RPMI8226 (cell line): ENCODE measurements around the gene ASCC3.
A peak's percentile ranks its signal among the peaks of the same experiment; 100 is the strongest.

Experiments
- DNase-seq: peaks from one replicate; pipeline ENCODE4 v3.0.0-alpha.2; 2015

ASCC3 gene

DNA sequence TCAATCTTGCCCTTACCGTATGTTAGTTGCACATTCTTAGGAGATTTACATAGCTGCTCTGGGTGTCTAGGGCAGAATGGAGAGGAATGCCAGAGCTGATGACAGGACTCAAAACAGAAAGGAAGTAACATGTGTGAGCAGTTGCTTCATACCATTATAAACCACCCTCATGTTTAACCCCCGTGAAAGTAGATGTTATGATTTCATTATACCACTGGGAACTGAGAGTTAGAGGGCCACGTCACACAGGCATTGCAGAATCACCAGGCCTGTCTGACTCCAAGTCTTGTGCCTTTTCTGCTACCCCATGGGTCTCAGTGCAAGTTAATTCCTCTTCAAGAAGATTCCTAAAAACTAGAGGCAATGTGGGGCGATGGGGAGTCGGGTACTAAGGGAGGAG lies 392.9 kb downstream of the ASCC3 start:
- no peak for DNase-seq

DNA sequence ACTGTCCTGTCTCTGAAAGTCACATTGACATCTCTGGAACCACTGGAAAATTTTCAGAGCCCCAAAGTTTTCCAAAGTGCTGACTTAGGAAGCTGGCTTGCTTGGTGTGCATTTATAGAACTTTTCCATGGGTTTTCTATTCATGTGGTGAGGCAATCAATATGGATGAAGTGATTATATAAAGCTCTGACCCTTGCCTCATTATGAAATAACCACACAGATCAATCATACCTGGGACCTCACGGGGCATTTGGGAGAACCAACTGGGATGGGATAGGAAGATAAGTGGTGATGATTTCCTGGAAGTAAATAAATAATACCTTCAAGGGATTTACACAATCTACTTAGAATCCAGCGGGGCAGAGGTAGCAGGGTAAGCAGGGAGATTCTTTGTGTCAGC lies 393.5 kb downstream of the ASCC3 start:
- DNase-seq = no peak

DNA sequence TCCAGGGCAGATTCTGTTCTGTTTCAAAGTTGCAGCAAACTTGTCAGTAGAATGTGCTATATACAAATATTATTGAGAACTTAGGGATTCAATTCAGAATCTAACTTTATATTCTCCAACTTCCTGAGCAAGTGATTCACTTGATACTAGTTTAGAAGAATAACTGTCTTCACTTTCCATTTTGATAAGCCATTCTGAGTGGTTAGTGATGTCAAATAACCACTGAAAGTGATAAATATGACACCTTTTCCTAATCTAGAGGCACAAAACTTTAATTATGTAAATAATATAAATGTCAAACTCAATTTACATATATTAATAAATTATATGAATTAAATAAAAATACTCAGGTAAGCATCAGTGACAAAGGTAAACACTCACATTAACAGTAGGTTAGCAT lies 395.9 kb downstream of the ASCC3 start:
- no peak for DNase-seq

DNA sequence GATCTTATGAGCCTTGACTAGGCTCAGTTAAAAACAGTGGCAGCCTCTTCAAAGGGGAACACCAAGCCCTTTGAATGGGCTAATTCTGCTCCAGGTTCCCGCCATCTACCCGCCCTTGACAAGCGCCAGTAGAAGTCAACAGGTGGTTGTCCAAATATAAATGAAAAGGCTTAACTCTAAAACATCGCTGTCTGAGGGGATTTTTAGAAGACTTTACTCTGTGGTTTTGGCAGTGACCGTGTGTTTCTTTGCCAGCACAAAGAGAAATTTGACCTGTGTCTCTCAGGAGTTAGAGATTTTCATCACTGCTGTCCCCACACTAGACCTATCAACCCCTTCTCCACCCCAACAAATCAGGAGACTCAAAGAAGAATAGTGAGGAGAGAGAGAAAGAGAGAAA lies 396.7 kb downstream of the ASCC3 start:
- DNase-seq = no peak

DNA sequence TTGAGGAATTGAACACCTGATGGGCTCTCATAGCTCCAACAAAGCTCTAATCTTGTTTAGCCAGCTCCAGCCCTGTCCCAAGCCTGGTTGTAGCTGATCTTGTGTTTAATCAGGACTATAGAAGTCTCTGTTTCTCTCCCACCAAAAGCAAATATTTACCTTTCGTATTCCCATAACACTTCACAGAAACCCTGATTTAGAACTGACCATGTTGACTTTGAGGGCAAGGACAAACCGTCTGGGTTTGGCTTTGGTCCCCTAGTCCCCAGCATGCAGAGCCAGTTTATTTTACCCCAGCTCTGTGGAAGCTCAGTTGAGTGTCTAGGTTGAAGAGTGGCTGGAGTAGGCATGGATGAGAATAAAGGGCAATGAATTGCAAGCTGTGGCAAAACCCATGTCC lies 398.4 kb downstream of the ASCC3 start:
- DNase-seq = no peak

DNA sequence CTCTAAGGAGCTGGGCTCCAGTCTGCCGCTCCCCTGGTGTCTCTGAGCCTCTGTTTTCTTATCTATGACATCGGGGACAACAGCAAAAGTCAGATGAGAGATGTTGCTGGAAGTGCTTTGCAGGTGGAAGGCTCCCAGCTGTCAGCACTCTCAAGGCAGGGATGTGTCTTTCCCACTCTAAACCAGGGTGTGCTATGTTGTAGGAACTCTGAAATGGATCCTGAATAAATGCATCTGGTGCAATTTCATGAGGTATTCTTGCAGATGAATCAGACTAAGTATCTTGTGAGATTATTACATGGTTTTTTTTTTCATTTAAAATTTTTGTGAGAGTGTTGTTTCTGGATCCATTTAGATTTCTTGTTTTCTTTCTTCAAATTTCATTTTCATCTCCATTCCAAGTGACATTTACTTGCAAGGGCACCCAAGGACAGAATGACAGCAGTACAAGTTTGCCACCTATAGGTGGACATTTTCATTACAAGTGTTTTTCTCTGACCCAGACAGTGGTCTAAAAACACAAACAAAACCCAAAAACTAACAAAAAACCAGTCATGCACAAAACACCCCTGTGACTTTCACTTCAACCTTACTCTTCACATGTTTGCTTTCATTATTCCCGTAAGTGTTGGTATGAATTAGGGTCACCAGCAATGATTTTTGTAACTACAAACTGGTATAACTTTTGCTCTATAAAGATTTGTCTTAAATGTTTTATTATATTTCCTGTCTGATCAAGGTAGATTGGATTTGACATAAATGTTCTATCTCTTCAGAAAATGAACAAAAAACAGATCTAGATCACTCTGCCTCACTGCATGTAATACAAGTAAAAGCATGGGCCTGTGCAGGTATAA lies 401.7 kb downstream of the ASCC3 start:
- peak; percentile 20 for DNase-seq

DNA sequence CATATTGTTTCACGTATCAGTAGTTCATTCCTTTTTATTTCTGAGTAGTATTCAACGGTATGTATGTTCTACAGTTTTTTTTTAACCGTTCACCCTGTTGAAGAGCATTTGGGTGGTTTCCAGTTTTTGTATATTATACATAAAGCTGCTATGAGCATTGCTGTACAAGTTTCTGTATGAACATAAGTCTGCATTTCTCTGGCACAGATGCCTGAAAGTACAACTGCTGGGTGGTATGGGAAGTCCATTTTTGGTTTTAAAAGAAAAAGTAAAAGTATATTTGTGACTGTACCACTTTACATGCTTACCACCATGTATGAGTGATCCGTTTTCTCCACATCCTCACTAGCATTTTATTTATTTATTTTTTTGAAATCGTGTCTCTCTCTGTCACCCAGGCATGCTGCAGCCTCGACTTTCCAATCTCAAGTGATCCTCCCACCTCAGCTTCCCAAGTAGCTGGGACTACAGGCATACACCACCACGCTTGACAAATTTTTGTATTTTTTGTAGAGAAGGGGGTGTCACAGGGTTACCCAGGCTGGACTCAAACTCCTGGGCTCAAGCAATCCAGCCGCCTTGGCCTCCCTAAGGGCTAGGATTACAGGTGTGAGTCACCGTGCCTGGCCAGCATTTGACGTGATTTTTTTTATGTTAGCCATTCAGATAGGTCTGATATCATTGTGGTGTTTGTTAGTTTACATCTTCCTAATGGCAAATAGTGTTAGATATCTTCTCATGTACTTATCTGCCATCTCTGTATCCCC lies 405.4 kb downstream of the ASCC3 start:
- DNase-seq = no peak

DNA sequence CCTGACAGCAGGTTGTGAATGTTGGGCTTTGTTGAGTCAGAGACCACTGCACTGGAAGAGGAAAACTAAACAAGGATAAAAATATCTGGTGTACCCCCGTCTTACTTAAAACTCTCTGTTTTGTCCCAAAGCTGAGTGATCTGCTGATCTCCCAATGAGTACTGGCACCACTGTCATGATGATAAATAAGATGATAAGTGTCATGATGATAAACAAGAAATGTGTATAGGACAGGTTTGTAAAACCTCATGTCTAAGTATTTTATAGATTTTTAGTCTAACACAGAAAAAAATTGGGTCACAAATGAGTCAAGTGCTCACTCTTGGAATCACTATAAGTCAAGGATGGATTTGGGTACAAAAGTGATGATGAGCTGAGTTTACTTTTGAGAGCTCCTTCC lies 407.9 kb downstream of the ASCC3 start:
- no peak for DNase-seq

DNA sequence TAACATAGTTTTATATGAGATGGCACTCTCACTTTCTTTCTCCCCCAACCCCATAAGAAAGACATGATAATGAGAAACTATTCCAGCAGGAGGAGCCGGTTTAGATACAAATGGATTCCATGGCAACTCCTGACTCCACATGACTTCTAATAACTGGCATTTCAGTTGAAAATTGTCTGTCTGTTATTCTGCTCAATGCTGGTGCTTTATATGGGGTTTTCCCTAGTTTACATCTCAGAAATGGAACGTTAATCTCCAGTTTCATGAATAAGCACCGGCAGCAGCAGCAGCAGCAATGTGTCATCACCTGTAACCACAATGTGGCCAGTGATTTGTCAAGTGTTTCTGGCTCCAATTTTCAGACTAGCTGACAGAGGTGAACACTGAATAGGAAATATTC lies 408.5 kb downstream of the ASCC3 start:
- no peak for DNase-seq

DNA sequence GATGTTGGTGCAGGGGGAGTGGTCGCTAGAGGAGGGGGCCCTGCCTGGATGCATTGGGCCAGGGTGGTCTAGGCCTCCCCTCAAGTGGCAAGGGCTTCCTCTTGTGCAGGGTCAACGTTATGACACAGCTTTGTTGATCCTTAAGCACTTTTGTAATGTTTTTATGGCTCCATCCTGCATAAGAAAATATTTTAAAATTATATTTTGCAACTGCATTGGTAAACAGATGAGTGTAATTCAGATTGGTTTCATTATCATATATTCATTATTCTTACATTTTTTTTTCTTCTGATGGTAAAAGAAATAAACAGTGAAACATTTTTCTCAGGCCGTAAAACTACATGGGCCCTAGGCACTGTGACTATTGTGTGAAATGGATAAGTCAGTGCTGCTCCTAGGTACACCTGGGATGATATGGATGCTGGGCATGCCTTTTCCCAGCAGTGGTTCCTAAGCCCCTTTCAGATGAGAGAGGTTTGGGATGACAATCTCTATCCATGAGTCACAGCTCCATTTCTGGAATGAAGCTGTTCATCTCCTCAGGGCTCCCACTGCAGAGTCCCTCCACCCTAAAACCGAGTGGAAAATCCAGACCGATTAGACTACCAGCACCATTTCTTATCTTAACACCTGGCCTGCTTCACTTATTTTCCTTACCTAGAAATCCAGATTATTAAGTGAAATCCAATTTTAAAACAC lies 410.6 kb downstream of the ASCC3 start:
- no peak for DNase-seq

DNA sequence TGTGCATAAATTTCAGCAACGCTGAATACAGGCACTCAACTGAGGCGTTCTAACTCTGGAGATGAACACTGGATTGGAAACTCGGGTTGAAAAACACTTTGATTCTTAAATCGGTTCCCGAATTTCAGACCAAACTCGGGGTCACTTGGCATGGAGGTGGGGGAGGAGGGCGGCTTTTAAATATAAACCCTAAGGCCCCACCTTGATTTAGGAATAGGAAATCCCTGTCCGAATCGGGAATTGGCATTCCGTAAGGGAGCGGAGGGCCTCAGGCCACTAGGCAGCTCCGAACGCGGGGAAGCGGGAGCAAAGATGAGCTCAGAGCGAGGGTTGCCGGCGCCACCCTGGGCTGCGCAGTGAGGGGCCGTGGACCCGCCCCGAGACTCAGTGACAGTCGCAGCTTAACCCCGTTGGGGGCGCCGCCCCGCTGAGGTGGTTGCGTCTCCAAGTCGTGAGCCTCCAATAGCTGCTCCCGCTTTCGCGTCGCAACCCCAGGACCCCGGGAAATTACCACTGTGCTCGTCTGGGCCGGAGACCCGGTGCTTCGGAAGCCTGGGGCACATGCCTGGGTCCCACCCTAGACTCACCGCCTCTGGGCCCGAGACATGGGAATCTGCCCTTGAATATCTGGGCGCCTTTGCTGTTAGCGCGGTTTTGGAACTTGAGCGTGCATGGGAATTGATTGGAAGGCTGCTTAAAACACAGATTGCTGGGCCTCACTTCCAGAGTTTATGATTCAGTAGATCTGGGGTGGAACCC lies 411.8 kb downstream of the ASCC3 start:
- DNase-seq = no peak

DNA sequence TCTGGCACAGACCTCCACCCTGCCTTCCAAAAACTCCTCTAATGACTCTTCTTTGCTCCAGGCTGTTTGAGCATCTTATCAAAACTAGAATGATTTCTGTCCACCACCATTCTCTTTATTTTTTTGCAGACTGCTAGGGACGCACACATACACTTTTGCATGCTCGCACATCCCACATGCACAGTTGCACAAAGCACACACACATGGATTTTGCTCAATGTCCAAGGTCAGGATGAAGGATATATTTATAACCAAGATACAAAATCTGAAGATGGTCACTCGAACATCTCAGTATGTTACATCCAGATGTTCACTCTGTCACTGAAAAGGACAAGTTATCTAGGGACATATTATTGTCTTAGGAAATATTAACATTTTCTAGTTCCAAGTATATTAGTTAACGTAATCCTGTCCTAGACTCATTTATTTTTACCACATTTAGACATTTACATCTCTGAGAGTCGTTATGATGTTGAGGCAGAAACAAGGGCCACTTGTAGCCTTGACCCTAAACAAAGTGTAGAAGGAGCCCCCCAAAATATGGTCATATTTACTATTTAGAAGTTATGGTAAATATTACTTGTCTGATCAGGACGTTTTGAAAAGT lies 413.0 kb downstream of the ASCC3 start:
- DNase-seq = no peak

DNA sequence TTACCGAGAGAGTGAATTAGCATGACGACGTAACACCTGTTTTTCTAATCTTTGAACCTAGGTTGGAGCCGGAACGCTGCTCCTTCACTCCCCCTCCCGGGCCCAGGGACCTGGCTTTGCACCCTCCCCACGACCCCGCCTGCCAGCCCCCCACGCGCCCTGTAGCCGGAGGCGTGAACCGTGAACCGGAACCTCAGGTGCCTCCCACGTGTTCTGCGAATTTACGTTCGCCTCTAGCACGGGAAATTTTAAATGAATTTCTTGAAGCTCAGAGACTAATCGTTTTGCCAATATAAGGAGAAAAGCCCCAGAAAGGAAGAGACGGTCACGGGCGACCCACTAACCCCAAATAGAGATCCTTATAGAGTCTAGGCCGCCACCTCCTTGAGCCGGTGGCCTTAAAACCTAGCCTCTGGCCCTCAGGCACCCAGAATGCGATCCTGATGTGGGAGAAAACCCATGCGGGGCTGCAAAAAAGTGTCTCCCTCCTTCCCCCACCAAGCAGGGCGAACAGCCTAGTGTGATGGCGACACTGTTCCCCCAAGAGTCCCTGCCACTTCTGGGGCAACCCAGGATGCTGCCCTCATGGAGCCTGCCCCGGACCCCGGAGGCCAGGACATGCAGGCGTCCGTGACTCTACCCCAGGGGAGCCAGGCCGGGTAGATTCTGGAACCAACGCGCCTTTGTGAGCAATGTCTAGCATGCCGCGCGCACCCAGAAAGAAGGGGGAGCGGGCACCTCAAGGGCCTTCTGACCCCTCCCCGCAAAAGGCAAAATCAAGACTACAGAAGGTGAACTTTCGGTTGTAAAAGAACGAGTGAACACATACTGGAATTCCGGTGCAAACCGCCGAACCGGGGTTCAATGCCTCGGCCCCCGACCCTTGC lies 413.8 kb downstream of the ASCC3 start:
- DNase-seq = no peak

DNA sequence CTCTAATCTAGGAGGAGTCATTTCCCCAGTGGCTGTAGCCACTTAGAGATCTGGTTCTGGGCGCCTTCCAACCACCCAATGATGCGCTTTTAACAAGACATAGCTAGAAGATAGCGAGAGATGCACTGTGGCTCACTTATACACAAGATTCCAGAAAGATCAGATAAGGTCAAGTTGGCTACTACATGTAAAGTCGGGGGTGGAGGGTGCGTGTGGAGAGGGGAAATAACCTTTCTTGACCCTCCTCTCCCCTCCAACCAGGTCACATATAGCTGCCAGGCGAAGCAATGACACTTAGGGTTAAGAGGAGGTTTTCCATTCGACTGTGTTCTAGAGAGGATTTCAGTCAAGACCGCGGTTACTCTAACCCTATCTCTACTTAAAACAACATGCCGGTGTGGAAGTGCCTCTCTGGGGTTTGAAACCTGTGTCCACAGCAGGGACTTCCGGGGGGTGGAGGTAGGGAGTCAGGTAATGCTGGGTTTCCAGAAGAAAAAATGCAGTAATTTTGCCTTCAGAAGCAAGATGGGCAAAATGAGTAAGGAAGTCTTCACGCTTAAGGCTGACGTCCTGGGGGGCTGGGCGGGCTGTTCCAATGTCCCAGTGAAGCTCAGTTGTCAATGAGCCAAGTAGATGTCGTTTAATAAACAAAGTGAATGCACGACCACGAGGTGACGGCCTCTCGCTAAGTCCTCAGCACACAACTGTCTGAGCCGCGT lies 414.6 kb downstream of the ASCC3 start:
- no peak for DNase-seq

DNA sequence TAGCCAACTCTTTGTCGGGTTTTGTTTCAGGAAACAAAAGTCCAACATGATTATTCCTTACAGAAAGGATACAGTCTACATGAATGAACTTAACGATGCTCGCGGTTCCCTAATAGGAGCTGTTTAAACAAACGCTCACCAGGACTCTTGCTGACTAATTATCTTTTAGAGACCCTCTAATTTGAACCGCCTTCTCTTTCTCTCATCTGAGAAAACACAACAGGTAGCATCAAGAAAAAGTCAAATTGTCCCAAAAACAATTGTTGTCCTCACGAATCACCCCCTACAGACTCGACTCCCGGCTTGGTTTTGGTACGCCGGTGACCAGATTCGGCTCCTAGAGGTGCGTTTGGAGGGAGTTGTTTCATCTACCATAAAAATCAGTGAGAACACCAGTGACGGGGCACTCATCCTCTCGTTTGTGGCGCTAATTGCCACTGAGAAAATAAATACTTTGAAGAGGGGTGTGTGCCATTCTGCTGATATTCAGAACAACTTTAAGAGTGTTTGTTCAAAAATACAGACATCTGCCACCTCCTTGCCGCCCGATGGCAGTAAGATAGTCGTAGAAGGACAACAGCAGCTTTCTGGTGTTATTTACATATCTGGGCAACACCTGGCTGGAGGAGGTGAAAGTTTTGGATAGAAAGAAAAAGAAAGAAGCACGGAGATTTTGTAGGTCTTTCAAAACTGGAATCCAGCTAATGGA lies 415.3 kb downstream of the ASCC3 start:
- no peak for DNase-seq

DNA sequence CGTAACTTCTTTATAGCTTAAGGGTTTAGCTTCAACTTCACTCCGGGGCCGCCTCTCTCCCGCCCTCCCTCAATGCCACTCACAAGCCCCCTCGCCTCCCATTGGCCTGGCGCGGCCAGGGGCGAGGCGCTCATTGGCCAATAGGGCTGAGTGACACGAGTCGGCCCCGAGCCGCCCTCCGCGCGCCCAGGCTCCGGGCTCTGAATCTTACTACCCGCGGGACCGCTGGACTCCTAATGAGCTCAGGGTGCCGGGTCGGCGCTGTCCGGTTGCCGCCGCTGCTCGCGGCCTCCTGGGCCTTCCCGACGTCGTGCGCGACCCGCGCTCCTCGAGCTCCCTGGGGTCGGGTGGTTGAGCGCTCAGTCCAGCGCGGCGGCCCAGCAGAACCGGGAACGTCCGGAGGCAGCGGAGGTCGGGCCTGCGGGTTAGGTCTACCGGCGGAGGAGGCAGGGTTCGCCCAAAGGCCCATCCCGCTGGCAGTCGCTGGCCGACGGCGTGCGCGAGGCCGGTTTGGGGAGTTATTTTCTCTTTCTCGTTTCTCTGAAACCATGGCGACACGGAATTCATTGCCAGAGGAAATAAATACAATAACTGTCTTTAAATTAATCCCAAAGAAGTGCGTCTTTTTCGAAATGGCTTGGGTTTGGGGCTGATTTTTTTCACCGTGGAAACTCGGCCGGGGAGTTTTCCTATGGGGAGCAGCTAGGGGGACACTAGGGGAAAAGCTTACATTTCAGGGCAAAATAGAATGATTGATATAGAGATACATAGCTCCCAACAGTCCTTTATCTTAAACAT lies 416.0 kb downstream of the ASCC3 start, which contains the start of gene SIM1:
Gene SIM1 (minus strand): TSS at position 19 of the 798 bp plus-strand sequence. CDS start 1,453 bp downstream, outside the sequence.
- DNase-seq = no peak

DNA sequence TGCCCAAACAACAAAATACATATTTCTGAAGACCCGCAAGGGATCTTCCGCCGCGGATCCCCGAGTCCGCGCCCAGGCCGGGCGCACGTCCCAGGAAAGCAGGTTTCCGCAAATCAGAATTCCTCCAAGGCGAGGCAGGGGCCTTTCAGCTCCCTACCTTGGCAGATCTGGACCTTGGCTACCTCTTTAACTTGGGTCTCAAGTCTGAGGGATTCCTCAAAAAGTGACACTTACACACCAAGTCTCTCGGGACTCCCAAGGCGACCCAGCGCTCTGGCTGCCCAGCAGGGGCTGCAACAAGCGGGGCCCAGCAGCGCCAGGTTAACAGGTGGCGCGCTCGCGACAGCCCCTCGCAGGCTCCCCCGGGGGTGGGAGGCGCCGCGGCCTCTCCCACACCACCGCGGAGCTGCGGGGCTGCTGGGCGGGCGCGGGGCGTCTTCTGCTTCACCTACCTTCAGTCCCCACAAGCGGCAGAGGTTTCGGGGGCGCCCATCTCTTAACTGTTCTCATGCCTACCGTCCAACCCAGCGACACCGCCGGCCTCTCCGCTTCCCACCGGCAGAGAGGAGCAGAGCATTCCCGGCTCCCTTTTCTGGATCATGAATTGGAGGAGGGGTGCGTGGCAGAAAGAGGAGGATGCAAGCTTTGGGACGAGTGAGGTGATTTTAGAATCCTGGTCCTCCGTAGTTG lies 416.8 kb downstream of the ASCC3 start:
- DNase-seq = no peak

DNA sequence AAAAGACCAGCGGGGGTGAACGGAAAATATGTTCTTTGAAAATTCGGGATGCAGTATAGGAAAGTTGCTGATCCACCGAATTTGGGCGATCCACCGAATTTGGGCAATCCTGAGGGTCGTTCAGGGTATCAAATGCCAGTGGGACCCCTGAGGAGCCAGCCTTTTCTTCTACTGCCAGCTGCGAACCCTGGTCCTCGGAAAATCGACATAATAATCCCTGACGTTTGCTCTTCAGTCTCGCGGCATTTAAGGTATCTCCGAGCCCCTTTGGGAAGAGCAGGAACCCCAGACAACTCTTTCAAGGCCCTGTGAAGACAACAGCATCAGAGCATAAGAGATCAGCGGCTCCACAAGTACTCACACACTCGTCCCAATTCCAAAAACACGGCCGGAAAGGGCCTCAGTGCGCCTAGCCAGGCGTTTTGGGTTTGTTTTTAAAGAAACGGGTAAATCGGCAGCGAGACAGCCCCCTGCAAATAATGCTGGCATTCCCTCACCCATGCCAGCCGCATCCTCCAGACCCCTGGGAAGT lies 417.4 kb downstream of the ASCC3 start:
- no peak for DNase-seq
